Pancreas (tissue), 10 donors: ENCODE data around the gene APLP1. TPM values are rescaled to one million over a fixed set of nuclear protein-coding genes. Genes with fewer than 3 reads are reported as not detected.

ENCODE experiments used
- ATAC-seq, 4 donors: fragments of 200-7000 bp; cut with Tn5 transposase; one replicate each; pipeline versions ENCODE4 v1.8.0 to v1.9.1; 2020; ENCODE audit warnings: mild to moderate bottlenecking in 4 of 4, moderate library complexity in 4 of 4
- DNase-seq, 6 donors: peaks; one replicate each; pipeline ENCODE4 v3.0.0-alpha.2; 2020
- FAIRE-seq: peaks from 2 replicates; lab custom pipeline; 2012; peaks lifted over from hg19 to GRCh38; lab: Jason Lieb, UNC
- H3K27ac ChIP-seq, 4 donors: fragments of 200-600 bp; sonication (generic); 1 replicate in 3 of 4; 2 replicates in 1 of 4; pipeline versions ENCODE4 v1.5.0 to v1.8.0; 2020
- H3K27me3 ChIP-seq, 4 donors: fragments of 200-600 bp; one replicate each; pipeline ENCODE4 v1.8.0; 2021
- H3K36me3 ChIP-seq, 3 donors: fragments of 200-600 bp; sonication (generic) in 1 of 3; one replicate each; pipeline versions ENCODE4 v1.5.0 to v1.8.0; 2020 to 2021
- H3K4me1 ChIP-seq, 3 donors: fragments of 200-600 bp; one replicate each; pipeline ENCODE4 v1.8.0; 2021
- H3K4me3 ChIP-seq, 4 donors: fragments of 200-600 bp; sonication (generic) in 2 of 4; one replicate each; pipeline versions ENCODE4 v1.5.0 to v1.8.0; 2020 to 2021
- H3K9me3 ChIP-seq, 4 donors: fragments of 200-600 bp; one replicate each; pipeline ENCODE4 v1.8.0; 2021
- CTCF ChIP-seq, 4 donors: fragments of 200-600 bp; sonication (generic) in 3 of 4; IDR thresholded peaks; one replicate each; pipeline versions ENCODE4 v1.5.0 to v1.8.0; 2021; ENCODE audit warnings: antibody characterized with exemption in 4 of 4
- WGBS, 2 donors: extraction: QIAGEN DNeasy Blood & Tissue Kit; methylation state at CpG; one replicate each; pipeline ENCODE4 v1.1.7; 2013; 5-methylcytosine and 5-hydroxymethylcytosine counted together
- intact Hi-C, 3 donors: fragments of 100-400 bp; cut with DNase I; formaldehyde crosslinking; loops; one replicate each; pipeline versions ENCODE4 v1.11.1 to v1.14.2; 2022
- polyA plus RNA-seq, 2 donors: library from polyadenylated mRNA; stranded (reverse); fragments of 200-250 nt; gene quantifications; one replicate each; pipeline ENCODE4 v1.2.3, GENCODE V29; 2013
- total RNA-seq, 6 donors: library from RNA; stranded (reverse); fragmentation: NEBNext Ultra II Directional in 4 of 6; extraction: Animal tissue kit (Norgen Biotek cat#: 25700) in 4 of 6; gene quantifications; one replicate each; pipeline versions ENCODE4 v1.2.1 to v1.2.4, GENCODE V29; 2021 to 2023
- donor health status: healthy with polysubstance abuse.
- donor health status: DM: no; HTN: no; CAD: no; lungs with moderate emphysema.
- donor health status: DM: no; HTN: no; CAD: no.
- donor health status: control.
- donor health status: control.
- donor health status: Bipolar disorder and iron deficiency.
- donor health status: DM: yes; HTN: yes; CAD: no.
- donor health status: DM: no; HTN: no; CAD: no.
- donor health status: DM: no; HTN: no; CAD: no.
- donor health status: DM: yes; HTN: yes; CAD: no.

Gene APLP1
- total and polyA plus RNA-seq, 8 donors = 39.2 to 154 (median 53.5) TPM

DNA sequence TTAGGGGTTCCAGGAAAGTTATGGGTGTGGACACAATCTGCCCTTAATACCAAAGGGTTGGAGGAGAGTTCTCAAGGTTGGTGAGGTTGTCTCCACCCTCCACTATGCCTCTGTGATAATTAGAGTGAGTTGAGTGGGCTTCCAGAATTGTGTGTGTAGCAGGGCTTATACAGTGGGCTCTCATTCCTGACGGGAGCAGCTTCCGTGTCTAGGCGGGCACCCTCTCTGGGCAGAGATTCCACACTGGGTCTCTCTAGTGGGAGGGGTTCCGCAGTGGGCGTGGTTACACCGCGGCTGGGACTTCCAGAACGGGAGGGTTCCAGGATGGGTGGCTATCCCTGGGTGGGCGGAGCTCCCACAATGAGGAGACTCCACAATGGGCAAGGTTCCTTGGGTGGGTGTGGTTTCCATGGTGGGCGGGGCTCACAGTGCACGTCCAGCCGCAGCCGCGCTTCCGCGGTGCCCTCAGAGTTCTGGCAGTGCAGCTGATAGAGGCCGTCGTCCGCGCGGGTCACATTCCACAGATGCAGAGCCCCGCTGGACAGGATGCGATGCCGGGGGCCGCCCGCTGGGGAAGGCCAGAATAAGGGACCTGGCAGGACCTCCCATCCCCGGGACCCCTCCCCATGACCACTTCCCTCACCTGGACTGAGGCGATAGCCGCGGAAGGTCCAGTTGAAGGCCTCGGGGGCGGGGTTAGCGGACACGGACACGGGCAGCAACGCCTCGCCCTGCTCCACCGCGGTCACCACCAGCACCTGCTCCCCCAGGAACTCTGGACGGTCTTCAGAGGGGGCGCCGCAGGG, 24.5 kb upstream of the APLP1 start:
- ATAC-seq = peak; percentile 11 to 64 (median 39)
- no peak for FAIRE-seq
- 37 to 43% methylated on average over 41 to 42 of the region's 42 CpGs for WGBS, 2 donors

DNA sequence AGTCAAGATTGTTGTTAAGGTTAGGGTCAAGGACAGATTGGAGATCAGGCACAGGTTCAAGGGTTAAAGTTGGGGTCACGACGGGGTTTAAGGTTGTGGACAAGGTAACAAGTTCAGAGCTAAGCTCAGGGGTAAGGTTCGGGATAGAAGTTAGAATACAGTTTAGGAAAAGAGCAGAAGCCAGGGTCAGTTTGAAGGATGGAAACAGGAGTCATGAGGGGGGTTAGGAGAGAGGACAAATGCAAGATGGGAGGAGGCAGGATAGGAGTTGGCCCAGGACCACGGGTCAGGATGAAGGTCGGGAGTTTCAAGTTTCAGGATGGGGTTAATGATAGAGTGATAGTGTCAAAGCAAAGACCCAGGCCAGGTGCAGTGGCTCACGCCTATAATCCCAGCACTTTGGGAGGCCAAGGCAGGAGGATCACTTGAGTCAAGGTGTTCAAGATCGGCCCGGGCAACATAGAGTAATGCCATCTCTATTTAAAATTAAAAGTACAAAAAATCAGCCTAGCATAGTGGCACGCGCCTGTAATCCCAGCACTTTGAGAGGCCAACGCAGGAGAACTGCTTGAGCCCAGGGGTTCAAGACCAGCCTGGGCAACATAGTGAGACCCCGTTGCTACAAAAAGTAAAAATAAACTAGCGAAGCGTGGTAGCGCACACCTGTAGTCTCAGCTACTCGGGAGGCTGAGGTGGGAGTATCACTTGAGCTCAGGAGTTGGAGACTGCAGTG, 23.7 kb upstream of the APLP1 start:
- WGBS, 2 donors = 61% methylated on average over 16 of the region's 16 CpGs
- TF ChIP-seq CTCF (IDR thresholded peaks at IDR 0.05) = no peak
- H3K36me3 ChIP-seq = no peaks in the 10 kb centered on the region
- ATAC-seq (no peak), FAIRE-seq (no peak), DNase-seq (peak in 2 of 6 donors; percentile 8 to 12)
- H3K4me1 ChIP-seq = peaks cover 0 to 19% (median 0%) of the 10 kb centered on the region in 3 donors
- H3K27ac ChIP-seq = no peak overlapping the region
- no peaks in the 10 kb centered on the region for H3K27me3 ChIP-seq
- peak overlapping the region in 1 of 4 donors; percentile 43 for H3K4me3 ChIP-seq
- no peaks in the 10 kb centered on the region for H3K9me3 ChIP-seq
- intact Hi-C loops = no loop called here

More for the DNA sequence above, 24.5 kb upstream of the APLP1 start:
- H3K4me1 ChIP-seq = peaks cover 0 to 19% (median 0%) of the 10 kb centered on the region in 3 donors
- no peaks in the 10 kb centered on the region for H3K27me3 ChIP-seq
- intact Hi-C loops = no loop called here
- no peak for TF ChIP-seq CTCF (IDR thresholded peaks at IDR 0.05)
- no peaks in the 10 kb centered on the region for H3K9me3 ChIP-seq
- peak overlapping the region in 1 of 4 donors; percentile 28 for H3K4me3 ChIP-seq
- H3K36me3 ChIP-seq = no peaks in the 10 kb centered on the region
- H3K27ac ChIP-seq = no peak overlapping the region
- peak; percentile 67 to 85 (median 80) for DNase-seq

DNA sequence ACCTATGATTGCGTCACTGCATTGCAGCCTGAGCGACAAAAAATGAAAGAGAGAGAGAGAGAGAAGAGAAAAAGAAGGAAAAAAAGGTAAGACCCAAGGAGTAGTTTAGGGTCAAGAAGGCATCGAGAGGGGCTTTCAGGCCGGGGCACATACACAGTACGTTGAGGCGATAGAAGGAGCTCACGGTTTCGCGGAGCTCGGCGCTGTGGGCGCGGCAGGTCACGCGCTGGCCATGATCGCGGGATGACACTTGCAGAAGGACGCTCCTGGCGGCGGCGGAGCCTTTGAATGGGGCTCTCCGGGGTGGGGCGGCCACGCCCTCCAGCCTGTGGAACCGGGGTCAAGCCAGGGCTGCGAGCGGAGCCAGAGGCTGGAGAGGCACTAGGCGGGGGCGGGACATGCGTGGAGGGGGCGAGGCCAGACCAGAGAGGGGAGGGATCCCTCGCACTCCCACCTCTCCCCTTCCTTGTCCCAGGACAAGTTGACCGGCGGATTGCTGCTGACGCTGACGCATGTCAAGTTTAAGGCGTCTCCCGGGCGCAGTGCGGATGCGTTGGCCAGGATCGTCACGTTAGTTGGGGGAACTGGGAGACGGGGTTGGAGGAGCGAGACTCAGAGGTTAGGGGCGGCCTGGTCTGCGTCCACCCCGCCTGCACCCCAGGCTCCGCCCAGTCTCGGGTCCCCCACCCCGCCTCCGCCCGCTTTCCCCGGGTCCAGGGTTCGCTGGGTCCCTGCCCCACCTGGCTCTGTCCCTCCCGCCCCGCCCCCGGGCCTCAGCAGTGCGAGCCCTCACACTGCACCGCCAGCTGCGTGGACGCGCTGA, 22.9 kb upstream of the APLP1 start:
- WGBS, 2 donors = 9% methylated on average over 55 to 63 of the region's 63 CpGs
- H3K4me1 ChIP-seq = peaks cover 0 to 19% (median 0%) of the 10 kb centered on the region in 3 donors
- TF ChIP-seq CTCF (IDR thresholded peaks at IDR 0.05) = no peak
- H3K9me3 ChIP-seq = no peaks in the 10 kb centered on the region
- ATAC-seq (peak; percentile 71 to 80 (median 78)), DNase-seq (peak; percentile 65 to 87 (median 79)), FAIRE-seq (no peak)
- H3K27me3 ChIP-seq = no peaks in the 10 kb centered on the region
- H3K36me3 ChIP-seq = no peaks in the 10 kb centered on the region
- peak overlapping the region in 2 of 4 donors; percentile 32 to 43 for H3K4me3 ChIP-seq
- intact Hi-C loops = no loop called here
- peak overlapping the region; percentile 59 to 83 (median 62) for H3K27ac ChIP-seq

DNA sequence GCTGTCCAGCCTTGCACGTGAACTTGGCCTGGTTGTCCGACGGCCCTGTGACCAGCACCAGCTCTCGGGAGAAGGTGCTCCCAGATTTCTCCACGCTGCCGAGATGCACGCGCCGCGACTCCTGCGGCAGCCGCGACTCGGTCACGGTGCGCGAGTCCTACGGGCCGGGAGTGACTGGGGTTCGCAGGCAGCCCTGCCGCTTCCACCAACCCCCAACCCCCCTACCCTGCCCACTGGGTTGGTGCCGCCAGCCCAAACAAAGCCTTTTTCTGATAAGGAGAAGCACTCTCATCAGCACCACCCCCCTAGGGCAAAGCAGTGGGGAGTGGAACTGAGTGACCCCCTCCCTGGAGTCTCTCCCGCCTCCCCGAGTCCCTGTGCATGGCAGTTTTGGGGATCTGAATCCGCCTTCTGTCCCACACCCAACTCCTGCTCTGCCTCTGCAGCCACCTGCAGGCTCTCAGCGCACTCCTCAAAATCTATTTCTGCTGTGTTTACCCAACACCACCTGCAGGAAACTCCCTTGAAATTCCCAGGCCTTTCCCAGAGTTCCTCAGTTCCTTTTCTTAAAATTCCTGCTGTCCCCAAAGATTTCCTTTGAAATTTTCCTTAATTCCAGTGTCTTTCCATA, 22.2 kb upstream of the APLP1 start:
- peak; percentile 68 to 80 (median 74) for ATAC-seq
- WGBS, 2 donors = 2 to 3% methylated on average over 26 of the region's 26 CpGs
- no peak for FAIRE-seq
- H3K4me3 ChIP-seq = peak overlapping the region in 2 of 4 donors; percentile 32 to 43
- intact Hi-C loops = no loop called here
- H3K9me3 ChIP-seq = no peaks in the 10 kb centered on the region
- peak overlapping the region; percentile 59 to 83 (median 62) for H3K27ac ChIP-seq
- peak in 5 of 6 donors; percentile 51 to 73 (median 63) for DNase-seq
- TF ChIP-seq CTCF (IDR thresholded peaks at IDR 0.05) = no peak
- no peaks in the 10 kb centered on the region for H3K27me3 ChIP-seq
- peaks cover 0 to 19% (median 0%) of the 10 kb centered on the region in 3 donors for H3K4me1 ChIP-seq
- H3K36me3 ChIP-seq = no peaks in the 10 kb centered on the region
